Stimulated activated naive CD4-positive, alpha-beta T cell (primary cell): Measurements from ENCODE around the gene VCL.

ENCODE experiments used
- DNase-seq, 6 experiments: peaks; one replicate each; lab custom pipeline; 2025; lab: John Stamatoyannopoulos, UW

Gene VCL

DNA sequence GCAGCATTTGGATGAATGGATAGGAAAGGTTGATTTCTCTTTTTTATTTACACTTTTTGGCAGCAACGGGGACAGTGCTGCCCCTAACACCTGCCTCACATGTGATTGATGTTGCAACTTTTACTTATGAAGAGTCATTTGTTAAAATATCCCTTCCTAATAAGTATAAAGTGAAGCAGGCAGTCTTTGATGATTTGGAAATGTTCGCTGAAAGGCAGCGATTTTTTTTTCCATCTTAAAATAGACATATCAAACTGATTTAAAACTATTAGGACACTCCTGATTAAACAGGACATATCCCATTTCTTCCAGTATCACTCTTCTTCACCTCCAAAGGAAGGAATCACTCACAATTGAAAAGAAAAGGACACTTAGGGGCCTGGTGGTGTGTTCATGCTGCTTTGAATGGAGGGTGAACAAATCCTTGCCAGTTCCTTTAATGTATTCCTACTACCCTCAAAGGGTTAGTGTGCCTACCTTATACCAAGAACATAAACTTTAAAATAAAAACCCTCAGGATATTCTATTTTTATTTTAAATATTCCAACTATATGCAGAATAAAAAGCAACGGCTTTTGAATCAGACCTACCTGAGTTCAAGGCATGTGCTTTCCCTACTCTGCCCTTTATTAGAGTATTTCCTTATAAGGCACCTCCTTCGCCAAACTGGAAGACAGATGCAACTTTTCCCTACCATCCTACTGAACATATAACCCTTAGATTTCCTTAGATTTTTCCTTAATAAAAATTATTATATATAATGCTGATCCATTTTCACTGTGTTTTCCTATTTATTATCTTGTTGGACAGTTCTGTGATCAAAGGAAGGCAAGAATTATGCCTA, 154.2 kb downstream of the VCL start:
- no peak for DNase-seq

DNA sequence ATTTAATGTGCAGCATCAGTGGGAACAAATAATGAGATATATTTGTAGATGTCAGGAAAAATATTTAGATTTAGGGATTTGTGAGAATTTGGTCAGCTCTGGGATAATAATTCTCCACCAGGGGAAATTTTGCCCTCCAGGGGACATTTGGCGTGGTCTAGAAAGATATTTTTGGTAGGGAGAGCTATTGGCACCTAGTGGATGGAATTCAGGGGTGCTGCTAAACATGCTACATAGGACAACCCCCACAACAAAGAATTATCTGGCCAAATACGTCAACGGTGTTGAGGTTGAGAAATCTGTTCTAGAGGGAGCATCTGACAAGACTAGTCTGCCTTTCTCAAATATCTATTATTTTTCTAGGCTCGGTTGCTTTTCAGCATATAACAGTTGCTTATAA, 155.2 kb downstream of the VCL start:
- no peak for DNase-seq

DNA sequence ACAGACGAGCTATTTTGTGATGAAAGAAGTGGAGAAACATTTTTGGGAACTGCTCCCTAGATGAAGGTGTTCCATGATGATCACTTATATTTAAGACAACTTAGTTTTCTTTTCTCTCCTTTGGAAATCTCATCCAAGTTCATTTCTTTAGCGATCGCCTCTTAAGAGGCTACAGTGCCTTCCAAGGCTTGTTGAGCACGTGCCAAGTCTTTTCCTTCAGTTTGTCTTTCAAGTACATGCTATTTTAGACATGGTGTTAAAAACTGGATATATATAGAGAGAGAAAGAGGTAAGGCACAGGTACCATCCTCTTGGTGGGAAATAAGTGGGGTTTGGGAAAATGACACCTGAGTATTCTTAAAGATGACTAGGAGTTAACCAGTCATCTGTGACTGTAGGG, 155.8 kb downstream of the VCL start:
- DNase-seq, result no peak

DNA sequence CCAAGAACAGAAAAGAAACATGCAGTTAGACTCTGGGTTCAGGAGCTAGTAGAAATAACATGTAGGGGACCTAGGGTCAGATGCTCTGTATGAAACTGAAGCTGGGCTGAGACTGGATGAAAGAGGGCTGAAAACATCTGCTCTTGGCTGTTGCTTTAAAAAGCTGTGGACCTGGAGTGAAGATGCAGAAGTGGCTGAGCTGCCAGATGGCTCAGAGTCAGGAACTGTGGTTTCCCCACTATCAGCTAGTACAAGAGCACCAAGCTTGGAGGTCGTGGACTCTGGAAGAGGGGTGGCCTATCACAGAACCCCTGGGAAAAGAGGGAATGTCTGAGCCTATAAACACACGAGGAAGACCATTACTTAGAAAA, 159.0 kb downstream of the VCL start:
- no peak for DNase-seq

DNA sequence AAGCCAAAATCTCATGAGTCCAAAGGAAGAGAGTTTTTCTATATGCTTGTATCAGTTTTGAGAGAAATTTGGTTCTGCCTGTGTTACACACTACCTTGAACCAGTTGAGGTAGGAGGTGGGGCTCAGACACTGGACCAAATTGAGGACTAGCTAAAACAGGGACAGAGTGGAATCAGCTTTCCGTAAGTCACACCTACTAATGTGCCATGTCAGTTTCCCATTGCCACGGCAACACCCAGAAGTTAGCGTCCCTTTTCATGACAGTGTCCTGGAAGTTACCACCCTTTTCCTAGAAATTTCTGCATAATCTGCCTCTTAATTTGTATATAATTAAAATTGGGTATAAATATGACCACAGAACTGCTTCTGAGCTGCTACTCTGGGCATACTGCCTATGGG, 162.1 kb downstream of the VCL start:
- DNase-seq, result no peak

DNA sequence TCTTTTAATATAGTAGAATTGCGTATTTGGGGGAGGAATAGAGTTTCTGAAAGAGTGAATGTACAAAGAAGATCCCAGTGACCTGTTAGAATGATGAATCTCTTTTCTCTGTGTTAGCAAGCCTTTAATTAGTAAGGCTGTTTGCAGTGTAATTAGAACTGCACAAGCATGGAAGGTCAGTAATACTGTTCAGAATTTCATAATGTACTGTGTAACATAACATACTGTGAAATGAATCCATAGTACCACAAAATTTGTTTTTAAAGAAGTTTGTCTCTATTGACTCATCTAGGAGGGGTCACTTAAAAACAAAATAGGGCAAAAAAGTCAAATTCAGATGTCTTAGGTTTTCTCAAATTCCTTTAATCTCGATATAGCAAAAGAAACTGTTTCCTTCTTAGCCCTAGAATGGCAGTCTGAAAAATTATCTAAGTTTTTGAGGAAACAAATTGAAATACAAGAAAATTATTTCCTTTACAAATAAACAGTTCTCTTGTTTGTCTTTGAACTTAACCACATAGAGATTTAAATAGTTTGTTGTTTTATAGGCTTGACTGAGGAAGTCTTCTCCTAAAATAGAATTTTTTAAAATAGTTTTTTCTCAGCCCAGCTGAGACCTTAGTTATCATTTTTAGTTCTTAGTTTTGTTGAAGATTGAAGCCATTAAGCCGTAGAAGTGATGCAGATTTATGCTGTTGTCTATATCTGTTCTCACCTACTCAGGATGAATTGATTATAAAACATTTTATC, 165.6 kb downstream of the VCL start:
- no peak for DNase-seq

DNA sequence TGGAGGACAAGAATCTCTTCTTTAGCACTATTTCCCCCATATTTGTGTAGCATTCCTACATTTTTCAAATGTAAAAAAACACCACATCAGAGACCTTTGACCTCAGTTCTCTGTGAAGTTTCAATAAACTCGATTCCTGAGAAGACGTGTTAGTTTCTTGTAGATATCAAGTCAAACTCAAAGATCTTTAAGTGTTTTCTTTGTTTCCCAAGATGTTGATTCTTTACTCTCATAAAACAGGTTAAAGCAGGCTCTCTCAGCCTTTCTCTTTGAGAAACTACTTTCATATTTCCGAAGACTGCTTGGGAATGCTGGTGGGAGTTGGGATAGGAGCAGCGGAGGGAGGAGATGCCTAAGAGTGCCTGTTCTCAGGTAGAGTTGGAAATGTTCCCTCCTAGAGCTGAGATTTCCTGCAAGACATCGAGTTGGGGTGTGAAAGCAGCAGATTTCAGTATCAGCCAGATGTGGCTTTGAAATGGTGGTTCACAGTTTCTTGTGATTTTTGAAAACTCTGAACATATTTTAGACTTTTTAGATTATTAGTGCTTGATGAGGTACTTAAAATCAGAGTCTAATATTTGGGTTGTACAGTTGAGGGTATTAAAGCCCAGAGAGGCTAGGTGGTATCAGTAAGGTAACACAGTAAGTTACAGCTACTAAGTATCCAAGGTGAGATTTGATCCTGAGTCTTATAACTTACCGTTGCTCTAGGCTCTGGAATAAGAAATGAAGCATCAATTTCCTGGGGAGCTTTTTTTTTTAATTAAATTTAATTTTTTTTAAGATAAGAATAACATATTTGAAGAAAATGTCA, 167.0 kb downstream of the VCL start:
- DNase-seq, result no peak

DNA sequence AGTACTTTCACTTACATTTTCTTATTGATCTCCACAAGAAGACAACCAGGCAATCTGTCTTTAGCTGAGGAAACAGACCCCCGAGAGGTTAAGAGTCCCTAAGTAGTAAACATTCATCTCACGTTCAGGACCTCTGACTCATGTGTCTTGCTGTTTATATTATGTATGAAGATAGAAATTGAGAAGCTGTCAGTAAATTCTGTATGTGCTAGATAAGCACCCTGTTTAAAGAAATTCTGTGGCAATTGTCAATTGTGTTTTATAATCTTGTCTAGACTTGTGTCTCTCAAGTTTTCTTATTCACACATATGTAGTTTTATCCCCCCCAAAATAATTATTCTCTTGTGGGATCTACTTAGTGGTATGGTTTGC, 167.6 kb downstream of the VCL start:
- DNase-seq, result no peak

DNA sequence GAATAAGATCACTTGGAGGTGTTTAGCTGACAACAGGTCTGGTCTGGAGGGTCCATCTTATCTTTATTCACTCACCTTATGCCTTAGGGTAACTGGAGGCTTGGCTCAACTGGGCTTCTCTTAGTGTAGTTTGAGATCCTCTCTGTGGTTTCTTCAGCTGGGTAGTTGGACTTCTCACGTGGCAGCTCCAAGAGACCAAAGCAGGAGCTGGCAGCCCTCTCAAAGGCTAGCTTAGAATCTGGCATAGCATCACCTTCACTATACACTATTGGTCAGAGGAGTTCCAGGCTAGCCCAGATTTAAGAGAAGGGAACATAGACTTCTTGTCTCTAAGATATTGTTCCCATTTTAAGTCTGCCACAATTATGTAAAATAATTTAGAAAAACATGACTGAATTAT, 169.5 kb downstream of the VCL start:
- no peak for DNase-seq
